OCI-LY7 (cell line): ENCODE data around the gene SMIM27. TPM values are rescaled to one million over a fixed set of nuclear protein-coding genes. Genes with fewer than 3 reads are reported as not detected.

Experiments
- BruUV-seq: library from RNA; stranded (reverse); fragments of 400-500 nt; replicated peaks from 2 replicates; lab custom pipeline; 2021; lab: Mats Ljungman, UMichigan
- CTCF ChIA-PET: fragments of 300-600 bp; sonication (Branson Sonifier 250); formaldehyde crosslinking; loops from one replicate; lab custom pipeline; 2022; ENCODE audit warnings: antibody characterized with exemption; ENCODE audit not compliant: unreplicated experiment; lab: Charles Lee
- POLR2A ChIA-PET: fragments of 300-600 bp; sonication (Branson Sonifier 250); formaldehyde crosslinking; loops from one replicate; lab custom pipeline; 2022; ENCODE audit warnings: antibody characterized with exemption; lab: Charles Lee
- DNase-seq: peaks from one replicate; pipeline ENCODE4 v3.0.0-alpha.2; 2015; ENCODE audit warnings: low spot score
- H2AFZ ChIP-seq: fragments of 200-600 bp; sonication (generic), shearing (Covaris generic); 2 replicates; pipeline ENCODE4 v1.6.1; 2014; ENCODE audit warnings: mild to moderate bottlenecking, antibody characterized with exemption, low read length, moderate library complexity
- H3K27ac ChIP-seq: fragments of 200-600 bp; sonication (generic); 2 replicates; pipeline ENCODE4 v1.5.1; 2014; ENCODE audit warnings: mixed run types, low read depth, mild to moderate bottlenecking, moderate library complexity, low read length, inconsistent platforms; ENCODE audit not compliant: poor library complexity, severe bottlenecking
- H3K36me3 ChIP-seq: fragments of 200-600 bp; sonication (generic); 2 replicates; pipeline ENCODE4 v1.6.1; 2014; ENCODE audit warnings: mild to moderate bottlenecking, antibody characterized with exemption, low read length, moderate library complexity, mixed read lengths; ENCODE audit not compliant: insufficient read depth
- H3K4me1 ChIP-seq: fragments of 200-600 bp; sonication (generic); 2 replicates; pipeline ENCODE4 v1.5.1; 2014; ENCODE audit warnings: mild to moderate bottlenecking, low read length; ENCODE audit not compliant: insufficient read depth, poor library complexity, severe bottlenecking
- H3K4me2 ChIP-seq: fragments of 200-600 bp; sonication (generic); 2 replicates; pipeline ENCODE4 v1.6.1; 2014; ENCODE audit warnings: mild to moderate bottlenecking, low read length
- H3K4me3 ChIP-seq: fragments of 200-600 bp; sonication (generic); 2 replicates; pipeline ENCODE4 v1.5.1; 2014; ENCODE audit warnings: mild to moderate bottlenecking, low read depth, low read length; ENCODE audit not compliant: poor library complexity, severe bottlenecking
- H3K79me2 ChIP-seq: fragments of 200-600 bp; sonication (generic); 2 replicates; pipeline ENCODE4 v1.6.1; 2016; ENCODE audit warnings: low read depth, mild to moderate bottlenecking, low read length, moderate library complexity, mixed read lengths; ENCODE audit not compliant: insufficient read depth
- H3K9me2 ChIP-seq: fragments of 200-600 bp; sonication (generic); 2 replicates; pipeline ENCODE4 v1.6.1; 2016; ENCODE audit warnings: mild to moderate bottlenecking, low read length, mixed read lengths; ENCODE audit not compliant: insufficient read depth
- H3K9me3 ChIP-seq: fragments of 200-600 bp; sonication (generic); 2 replicates; pipeline ENCODE4 v1.6.1; 2014; ENCODE audit warnings: mild to moderate bottlenecking, mixed run types, low read length, mixed read lengths
- H4K20me1 ChIP-seq: fragments of 200-600 bp; sonication (generic); 2 replicates; pipeline ENCODE4 v1.6.1; 2014; ENCODE audit warnings: mild to moderate bottlenecking, antibody characterized with exemption, low read length, moderate library complexity, mixed read lengths; ENCODE audit not compliant: insufficient read depth
- EZH2phosphoT487 ChIP-seq: fragments of 200-600 bp; sonication (generic); IDR thresholded peaks from 2 replicates; pipeline ENCODE4 v1.6.1; 2018; ENCODE audit warnings: low read depth, borderline replicate concordance, mild to moderate bottlenecking, mixed run types, antibody characterized with exemption, low read length, moderate library complexity, mixed read lengths
- intact Hi-C: fragments of 100-400 bp; cut with micrococcal nuclease; formaldehyde crosslinking; loops from one replicate; pipeline ENCODE4 v1.10.0; 2022; ENCODE audit not compliant: unreplicated experiment
- total RNA-seq, 2 experiments: library from RNA; depleted of rRNA in 1 of 2; stranded (reverse); fragments of >200 nt in 1 of 2; shearing (Covaris generic) in 1 of 2; gene quantifications; 2 replicates each; pipeline ENCODE4 v1.2.3, GENCODE V29; 2014 to 2022
- TF ChIP-seq, protein P1 (sequence below): fragments of 200-600 bp; sonication (generic); conservative IDR thresholded peaks from 2 replicates; pipeline ENCODE4 v1.5.1; 2014; ENCODE audit warnings: mild to moderate bottlenecking, antibody characterized with exemption, low read length, moderate library complexity, mixed read lengths

SMIM27 gene
- total RNA-seq, 2 experiments from 2014 or later, result 19.5 to 21.2 TPM

DNA sequence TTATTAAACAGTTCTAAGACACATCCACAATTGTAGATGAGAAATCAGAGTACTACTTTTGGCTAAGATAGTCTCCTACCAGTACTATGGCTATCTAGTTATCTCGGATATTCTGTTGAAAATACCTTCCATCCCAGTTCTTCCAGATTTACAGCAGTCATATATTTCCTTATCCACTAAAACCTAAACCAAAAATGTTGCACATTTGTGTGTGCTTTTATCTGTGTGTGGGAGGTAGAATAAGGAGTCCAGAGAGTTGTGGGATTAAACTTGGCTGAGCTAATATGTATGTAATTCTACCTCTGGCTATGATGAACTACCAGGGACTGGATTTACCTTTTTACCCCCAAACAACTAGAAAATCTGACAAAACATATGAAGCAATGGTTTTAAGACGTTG, 38.3 kb downstream of the SMIM27 start:
- no peak for DNase-seq

DNA sequence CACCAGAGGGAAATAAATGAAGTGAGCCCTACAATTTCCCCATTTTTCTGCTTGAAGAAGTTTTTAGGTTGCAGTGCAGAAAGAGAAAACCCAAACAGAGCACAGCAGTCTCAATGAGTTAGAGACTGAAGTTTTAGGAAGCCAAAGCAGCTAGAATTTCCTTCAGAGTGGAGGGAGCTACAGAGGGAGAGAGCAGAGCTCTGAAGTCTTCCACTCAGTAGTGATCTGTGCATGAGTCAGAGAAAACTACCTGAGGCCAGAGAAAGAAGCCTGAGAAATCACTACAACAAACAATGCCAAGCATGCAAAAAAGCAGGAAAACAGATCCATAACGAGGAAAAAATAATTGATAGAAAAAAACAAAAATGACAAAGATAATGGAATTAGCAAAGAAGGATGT, 38.8 kb downstream of the SMIM27 start:
- no TSS peak for BruUV-seq

More for the DNA sequence above, 38.3 kb downstream of the SMIM27 start:
- intact Hi-C loops, result no loop called here
- Histone ChIP-seq H3K27ac (no peak overlapping the region), H3K36me3 (no peaks in the 10 kb centered on the region), H2AFZ (no peak overlapping the region), H3K9me2 (no peaks in the 10 kb centered on the region), H3K79me2 (no peaks in the 10 kb centered on the region), H3K4me1 (no peaks in the 10 kb centered on the region), H3K4me3 (no peak overlapping the region), H4K20me1 (no peaks in the 10 kb centered on the region), H3K9me3 (no peaks in the 10 kb centered on the region), H3K4me2 (no peak overlapping the region)
- ChIA-PET CTCF (interaction anchor here (2.0 kb wide), 1 partner anchor 10 kb away, joined by 13 read pairs; no protein-coding TSS in a partner anchor), POLR2A (interaction anchor here (1.1 to 3.1 kb wide), 7 partner anchors 9 to 205 kb away, joined by 3 to 15 read pairs (median 3); partner anchors contain the start of gene NDUFB6)
- BruUV-seq, result no TSS peak
- TF ChIP-seq, protein P1, sequence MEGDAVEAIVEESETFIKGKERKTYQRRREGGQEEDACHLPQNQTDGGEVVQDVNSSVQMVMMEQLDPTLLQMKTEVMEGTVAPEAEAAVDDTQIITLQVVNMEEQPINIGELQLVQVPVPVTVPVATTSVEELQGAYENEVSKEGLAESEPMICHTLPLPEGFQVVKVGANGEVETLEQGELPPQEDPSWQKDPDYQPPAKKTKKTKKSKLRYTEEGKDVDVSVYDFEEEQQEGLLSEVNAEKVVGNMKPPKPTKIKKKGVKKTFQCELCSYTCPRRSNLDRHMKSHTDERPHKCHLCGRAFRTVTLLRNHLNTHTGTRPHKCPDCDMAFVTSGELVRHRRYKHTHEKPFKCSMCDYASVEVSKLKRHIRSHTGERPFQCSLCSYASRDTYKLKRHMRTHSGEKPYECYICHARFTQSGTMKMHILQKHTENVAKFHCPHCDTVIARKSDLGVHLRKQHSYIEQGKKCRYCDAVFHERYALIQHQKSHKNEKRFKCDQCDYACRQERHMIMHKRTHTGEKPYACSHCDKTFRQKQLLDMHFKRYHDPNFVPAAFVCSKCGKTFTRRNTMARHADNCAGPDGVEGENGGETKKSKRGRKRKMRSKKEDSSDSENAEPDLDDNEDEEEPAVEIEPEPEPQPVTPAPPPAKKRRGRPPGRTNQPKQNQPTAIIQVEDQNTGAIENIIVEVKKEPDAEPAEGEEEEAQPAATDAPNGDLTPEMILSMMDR, result no peak
- no peak for TF ChIP-seq EZH2phosphoT487

More for the DNA sequence above, 38.8 kb downstream of the SMIM27 start:
- H3K4me3 ChIP-seq, result no peak overlapping the region
- no peaks in the 10 kb centered on the region for H4K20me1 ChIP-seq
- no peak overlapping the region for H2AFZ ChIP-seq
- CTCF ChIA-PET, result interaction anchor here (2.0 kb wide), 1 partner anchor 10 kb away, joined by 13 read pairs; no protein-coding TSS in a partner anchor
- no peak overlapping the region for H3K27ac ChIP-seq
- intact Hi-C loops, result no loop called here
- no peaks in the 10 kb centered on the region for H3K4me1 ChIP-seq
- TF ChIP-seq, protein P1, result no peak
- TF ChIP-seq EZH2phosphoT487, result no peak
- POLR2A ChIA-PET, result interaction anchor here (1.3 to 3.1 kb wide), 3 partner anchors 10 to 206 kb away, joined by 3 to 15 read pairs (median 4); no protein-coding TSS in a partner anchor
- no peaks in the 10 kb centered on the region for H3K9me3 ChIP-seq
- no peak for DNase-seq
- H3K79me2 ChIP-seq, result no peaks in the 10 kb centered on the region
- no peaks in the 10 kb centered on the region for H3K9me2 ChIP-seq
- no peak overlapping the region for H3K4me2 ChIP-seq
- H3K36me3 ChIP-seq, result no peaks in the 10 kb centered on the region
